Activated CD8-positive, alpha-beta T cell treated with anti-CD3 and anti-CD28 coated beads, Interleukin-2, amount 10 ng/mL, durations not matched to agents 7 days and 5 days (primary cell): ENCODE results near the gene CORO2B. TPM values are rescaled to one million over a fixed set of nuclear protein-coding genes. Genes with fewer than 3 reads are reported as not detected.

Source experiments
- ATAC-seq: fragments of 150-1000 bp; cut with Tn5 transposase; one replicate; pipeline ENCODE4 v1.10.0; 2021; ENCODE audit warnings: moderate library complexity
- CTCF ChIA-PET: fragments of 350-600 bp; sonication (Branson Sonifier 250); formaldehyde crosslinking; loops from one replicate; lab custom pipeline; 2021; ENCODE audit warnings: antibody characterized with exemption; lab: Charles Lee
- POLR2A ChIA-PET: fragments of 350-600 bp; sonication (Branson Sonifier 250); formaldehyde crosslinking; loops from one replicate; lab custom pipeline; 2021; ENCODE audit warnings: antibody characterized with exemption; lab: Charles Lee
- DNase-seq: peaks from one replicate; pipeline ENCODE4 v3.0.0-alpha.2; 2020
- H3K27ac Mint-ChIP-seq: one replicate; pipeline ENCODE4 v1.8.0; 2021; ENCODE audit warnings: mild to moderate bottlenecking, mixed read lengths
- H3K27me3 Mint-ChIP-seq: one replicate; pipeline ENCODE4 v1.8.0; 2021; ENCODE audit warnings: low read depth, mixed read lengths
- H3K36me3 Mint-ChIP-seq: one replicate; pipeline ENCODE4 v1.8.0; 2021; ENCODE audit warnings: low read depth, mixed read lengths
- H3K4me1 Mint-ChIP-seq: one replicate; pipeline ENCODE4 v1.8.0; 2021; ENCODE audit warnings: low read depth, mixed read lengths
- H3K4me3 Mint-ChIP-seq: one replicate; pipeline ENCODE4 v1.8.0; 2021; ENCODE audit warnings: mild to moderate bottlenecking, mixed read lengths
- H3K9me3 Mint-ChIP-seq: one replicate; pipeline ENCODE4 v1.8.0; 2022; ENCODE audit warnings: mixed read lengths; ENCODE audit not compliant: insufficient read depth
- total RNA-seq, 2 experiments: library from RNA; stranded (reverse); gene quantifications; one replicate each; pipeline ENCODE4 v1.2.3, GENCODE V29; 2021

The CORO2B gene
- total RNA-seq, 2 experiments from 2014 or later, result not detected

- Mint-ChIP-seq H3K9me3 (no peaks in the 10 kb centered on the region), H3K36me3 (no peaks in the 10 kb centered on the region), H3K27me3 (peaks cover 17% of the 10 kb centered on the region), H3K4me1 (no peaks in the 10 kb centered on the region), H3K4me3 (no peak overlapping the region), H3K27ac (no peak overlapping the region)
- POLR2A ChIA-PET, result no interaction called here
- DNase-seq, result no peak
- ATAC-seq, result no peak
- CTCF ChIA-PET, result no interaction called here
Observed at GRCh38 chr15:68595260-68595564, 16.4 kb downstream of the CORO2B start.

DNA sequence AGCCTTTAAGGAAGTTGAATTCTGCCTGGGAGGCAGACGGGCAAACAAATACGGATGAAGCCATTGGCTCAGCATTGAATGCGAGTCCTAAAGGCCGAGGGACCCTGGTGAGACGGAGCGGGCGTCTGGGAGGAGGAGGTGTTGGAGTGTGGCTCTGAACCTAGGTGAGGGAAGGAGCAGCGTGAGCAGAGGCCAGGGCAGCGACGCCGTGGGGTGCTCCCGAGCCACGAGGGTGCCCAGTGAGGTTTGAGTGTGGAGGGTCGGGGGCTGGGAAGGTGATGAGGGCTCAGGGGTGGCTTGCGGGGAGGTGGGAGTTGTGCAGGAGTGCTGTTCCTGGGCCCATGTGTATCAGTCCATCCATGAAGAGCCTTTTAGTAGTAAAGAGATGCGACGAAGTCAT lies 17.0 kb downstream of the CORO2B start:
- POLR2A ChIA-PET, result no interaction called here
- H3K36me3 Mint-ChIP-seq, result no peaks in the 10 kb centered on the region
- H3K27ac Mint-ChIP-seq, result no peak overlapping the region
- DNase-seq (no peak), ATAC-seq (no peak)
- peaks cover 17% of the 10 kb centered on the region for H3K27me3 Mint-ChIP-seq
- no peak overlapping the region for H3K4me3 Mint-ChIP-seq
- no peaks in the 10 kb centered on the region for H3K4me1 Mint-ChIP-seq
- CTCF ChIA-PET, result no interaction called here
- H3K9me3 Mint-ChIP-seq, result no peaks in the 10 kb centered on the region

DNA sequence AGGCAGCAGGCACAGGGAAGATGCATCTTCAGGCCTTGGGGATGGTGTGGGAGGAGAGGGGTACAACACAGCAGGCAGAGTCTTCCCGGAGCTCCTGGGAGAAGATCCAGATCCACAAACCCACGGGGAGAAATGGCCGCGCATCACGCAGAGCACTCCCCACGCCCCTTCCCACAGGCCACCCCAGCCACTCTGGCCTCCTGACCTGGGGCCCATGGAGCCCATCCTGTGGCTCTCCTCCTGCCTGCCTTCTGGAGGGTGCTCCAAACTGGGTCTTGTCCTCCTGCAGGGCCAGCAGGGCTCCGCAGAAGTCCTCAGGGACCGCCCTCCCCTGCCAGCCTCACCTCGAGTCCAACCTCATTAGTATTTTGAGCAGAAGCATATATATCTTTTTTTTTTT lies 17.9 kb downstream of the CORO2B start:
- Mint-ChIP-seq H3K4me1 (no peaks in the 10 kb centered on the region), H3K27ac (no peak overlapping the region), H3K36me3 (no peaks in the 10 kb centered on the region), H3K4me3 (no peak overlapping the region), H3K9me3 (no peaks in the 10 kb centered on the region), H3K27me3 (peaks cover 13% of the 10 kb centered on the region)
- CTCF ChIA-PET, result no interaction called here
- no peak for ATAC-seq
- DNase-seq, result no peak
- POLR2A ChIA-PET, result no interaction called here

GRCh38 chr15:68597581-68597980 lies 18.8 kb downstream of the CORO2B start:
- Mint-ChIP-seq H3K9me3 (no peaks in the 10 kb centered on the region), H3K27me3 (peaks cover 8% of the 10 kb centered on the region), H3K36me3 (no peaks in the 10 kb centered on the region), H3K4me3 (no peak overlapping the region), H3K4me1 (no peaks in the 10 kb centered on the region), H3K27ac (no peak overlapping the region)
- ChIA-PET POLR2A (no interaction called here), CTCF (no interaction called here)
- ATAC-seq, result no peak
- DNase-seq, result no peak

DNA sequence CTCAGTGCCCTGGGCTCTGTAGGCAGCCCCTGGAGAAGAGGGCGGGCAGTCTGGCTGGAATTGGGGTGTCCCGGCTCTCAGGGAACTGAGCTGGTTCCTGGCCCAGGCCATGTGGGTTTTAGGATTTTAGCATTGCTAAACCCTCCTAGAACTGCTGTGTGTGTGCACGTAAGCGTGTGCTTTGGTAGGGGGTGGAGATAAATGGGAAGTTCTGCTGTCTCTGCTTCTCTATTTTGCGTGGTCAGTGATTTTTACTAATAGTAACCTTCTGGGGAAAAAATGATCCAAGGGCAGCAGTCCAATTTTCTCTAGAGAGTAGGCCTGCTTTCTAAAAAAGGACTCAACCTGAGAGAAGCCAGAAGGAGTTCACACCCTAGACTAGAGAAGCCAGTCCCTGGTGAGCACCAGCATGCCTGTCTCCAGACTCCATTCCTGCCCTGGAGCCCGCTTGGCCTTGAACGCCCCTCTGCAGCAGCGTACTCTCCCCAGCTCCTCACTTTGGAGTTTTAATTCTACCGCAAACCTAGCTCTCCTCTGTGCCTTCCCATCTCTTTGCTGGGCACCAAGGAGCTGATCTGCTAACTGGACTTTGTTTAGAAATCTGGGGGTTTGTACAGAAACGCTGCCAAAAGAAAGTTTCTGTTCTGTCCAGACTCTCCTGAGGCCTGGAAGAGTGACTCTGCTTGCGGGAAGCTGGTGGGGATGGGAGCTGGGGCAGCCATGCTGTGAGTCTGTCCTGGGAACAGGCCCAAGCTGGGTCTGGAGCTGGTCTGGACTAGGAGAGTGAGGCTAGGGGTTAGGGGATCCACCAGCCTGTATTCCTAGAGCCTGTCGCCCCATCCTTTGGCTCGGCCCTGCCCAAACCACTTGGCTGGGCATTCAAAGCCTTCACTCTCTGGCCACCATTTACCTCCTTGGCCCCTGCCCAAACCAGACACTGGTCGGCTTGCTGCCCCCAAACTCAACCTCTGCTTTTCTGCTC lies 19.7 kb downstream of the CORO2B start:
- ChIA-PET CTCF (no interaction called here), POLR2A (no interaction called here)
- DNase-seq (no peak), ATAC-seq (no peak)
- Mint-ChIP-seq H3K9me3 (no peaks in the 10 kb centered on the region), H3K4me1 (no peaks in the 10 kb centered on the region), H3K4me3 (no peak overlapping the region), H3K27me3 (peaks cover 5% of the 10 kb centered on the region), H3K27ac (no peak overlapping the region), H3K36me3 (no peaks in the 10 kb centered on the region)

GRCh38 chr15:68599153-68599545 lies 20.4 kb downstream of the CORO2B start:
- Mint-ChIP-seq H3K27ac (no peak overlapping the region), H3K9me3 (no peaks in the 10 kb centered on the region), H3K27me3 (no peaks in the 10 kb centered on the region), H3K4me3 (no peak overlapping the region), H3K36me3 (no peaks in the 10 kb centered on the region), H3K4me1 (no peaks in the 10 kb centered on the region)
- no peak for ATAC-seq
- ChIA-PET POLR2A (no interaction called here), CTCF (no interaction called here)
- DNase-seq, result no peak

- POLR2A ChIA-PET, result no interaction called here
- Mint-ChIP-seq H3K4me3 (no peak overlapping the region), H3K27me3 (no peaks in the 10 kb centered on the region), H3K27ac (no peak overlapping the region), H3K9me3 (no peaks in the 10 kb centered on the region), H3K4me1 (no peaks in the 10 kb centered on the region), H3K36me3 (no peaks in the 10 kb centered on the region)
- DNase-seq (no peak), ATAC-seq (no peak)
- CTCF ChIA-PET, result no interaction called here
Observed at GRCh38 chr15:68599560-68600071, 20.8 kb downstream of the CORO2B start.

DNA sequence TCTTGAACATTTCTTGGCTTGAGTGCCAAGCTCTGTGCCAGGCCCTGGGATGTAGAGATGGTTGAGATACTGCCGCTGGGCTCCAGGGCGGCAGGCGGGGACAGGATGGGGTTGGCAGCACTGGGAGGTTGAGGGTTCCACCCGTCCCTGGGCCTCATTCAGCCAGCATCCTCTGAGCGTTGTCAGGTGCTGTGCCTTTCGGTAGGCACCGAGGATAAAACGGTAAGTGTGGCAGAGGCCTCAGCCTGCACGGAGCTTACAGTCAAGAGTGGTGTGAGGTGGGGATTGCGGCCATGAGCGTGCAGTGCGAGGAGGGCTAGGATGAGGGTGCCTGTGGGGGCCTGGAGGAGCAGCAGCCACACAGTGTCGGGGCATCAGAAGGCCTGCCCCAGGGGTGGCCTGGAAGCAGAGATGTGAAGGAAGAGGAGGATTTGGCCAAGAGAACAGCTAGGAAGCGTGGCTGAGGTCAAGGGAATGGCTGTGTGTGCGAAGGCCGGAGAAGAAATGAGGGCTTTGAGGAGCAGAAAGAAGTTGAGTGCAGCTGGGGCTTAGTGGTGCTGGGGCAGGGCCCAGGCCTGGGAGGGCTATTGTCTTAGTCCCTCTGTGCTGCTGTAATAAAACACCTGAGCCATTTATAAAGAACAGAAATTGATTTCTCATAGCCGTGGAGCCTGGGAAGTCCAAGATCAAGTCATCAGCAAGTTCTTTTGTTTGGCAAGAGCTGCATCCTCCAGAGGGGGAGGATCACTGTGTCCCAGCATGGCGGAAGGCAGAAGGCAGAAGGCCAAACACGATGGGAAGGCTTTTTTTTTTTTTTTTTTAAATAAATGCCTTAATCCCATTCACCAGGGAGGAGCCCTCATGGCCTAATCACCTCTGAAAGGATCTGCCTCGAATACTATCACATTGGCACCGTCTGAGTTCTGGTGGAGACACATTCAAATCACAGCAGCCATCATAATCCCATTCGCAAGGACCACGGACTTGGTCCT lies 22.7 kb downstream of the CORO2B start:
- no peaks in the 10 kb centered on the region for H3K36me3 Mint-ChIP-seq
- ATAC-seq (no peak), DNase-seq (no peak)
- CTCF ChIA-PET, result no interaction called here
- H3K9me3 Mint-ChIP-seq, result no peaks in the 10 kb centered on the region
- H3K27ac Mint-ChIP-seq, result no peak overlapping the region
- POLR2A ChIA-PET, result no interaction called here
- H3K4me3 Mint-ChIP-seq, result no peak overlapping the region
- H3K27me3 Mint-ChIP-seq, result no peaks in the 10 kb centered on the region
- H3K4me1 Mint-ChIP-seq, result no peaks in the 10 kb centered on the region

- Mint-ChIP-seq H3K27me3 (no peaks in the 10 kb centered on the region), H3K9me3 (no peaks in the 10 kb centered on the region), H3K4me3 (no peak overlapping the region), H3K27ac (no peak overlapping the region), H3K36me3 (no peaks in the 10 kb centered on the region), H3K4me1 (no peaks in the 10 kb centered on the region)
- ATAC-seq, result no peak
- ChIA-PET POLR2A (no interaction called here), CTCF (no interaction called here)
- no peak for DNase-seq
Observed at GRCh38 chr15:68602459-68603215, 23.8 kb downstream of the CORO2B start.

GRCh38 chr15:68603216-68603595 lies 24.4 kb downstream of the CORO2B start:
- DNase-seq (no peak), ATAC-seq (no peak)
- no peak overlapping the region for H3K27ac Mint-ChIP-seq
- H3K4me3 Mint-ChIP-seq, result no peak overlapping the region
- H3K9me3 Mint-ChIP-seq, result no peaks in the 10 kb centered on the region
- no peaks in the 10 kb centered on the region for H3K27me3 Mint-ChIP-seq
- ChIA-PET CTCF (no interaction called here), POLR2A (no interaction called here)
- no peaks in the 10 kb centered on the region for H3K4me1 Mint-ChIP-seq
- H3K36me3 Mint-ChIP-seq, result no peaks in the 10 kb centered on the region

GRCh38 chr15:68603951-68604350 lies 25.2 kb downstream of the CORO2B start:
- POLR2A ChIA-PET, result no interaction called here
- Mint-ChIP-seq H3K4me3 (no peak overlapping the region), H3K27ac (no peak overlapping the region), H3K4me1 (no peaks in the 10 kb centered on the region), H3K27me3 (peaks cover 2% of the 10 kb centered on the region), H3K36me3 (no peaks in the 10 kb centered on the region), H3K9me3 (no peaks in the 10 kb centered on the region)
- ATAC-seq (no peak), DNase-seq (no peak)
- CTCF ChIA-PET, result no interaction called here
